Common myeloid progenitor, CD34-positive (primary cell): ENCODE data around the gene MOCS3.

Source experiments
- CTCF ChIA-PET: fragments of 350-600 bp; sonication (Branson Sonifier 250); formaldehyde crosslinking; loops from one replicate; lab custom pipeline; 2021; ENCODE audit warnings: antibody characterized with exemption; lab: Charles Lee
- POLR2A ChIA-PET: fragments of 350-600 bp; sonication (Branson Sonifier 250); formaldehyde crosslinking; loops from one replicate; lab custom pipeline; 2021; ENCODE audit warnings: antibody characterized with exemption; lab: Charles Lee
- DNase-seq, 3 donors: peaks; one replicate each; pipeline versions ENCODE4 v3.0.0 to v3.0.0-alpha.2; 2013
- H3K27ac ChIP-seq, 2 experiments: 1 replicate in 1 of 2; 2 replicates in 1 of 2; pipeline ENCODE4 v1.7.0; 2013; ENCODE audit warnings: inconsistent platforms in 2 of 2, low read length in 2 of 2, mild to moderate bottlenecking in 2 of 2, low read depth in 1 of 2, moderate library complexity in 1 of 2; ENCODE audit not compliant: severe bottlenecking in 2 of 2, insufficient read depth in 1 of 2, poor library complexity in 1 of 2
- H3K27me3 ChIP-seq, 5 experiments: replicated peaks in 2 of 5; 1 replicate in 3 of 5; 2 replicates in 2 of 5; pipeline versions ENCODE4 v1.6.1 to v1.7.0; 2013; ENCODE audit warnings: low read length in 4 of 5, mild to moderate bottlenecking in 2 of 5, moderate library complexity in 2 of 5, inconsistent platforms in 1 of 5; ENCODE audit not compliant: insufficient read depth in 5 of 5, control insufficient read depth in 4 of 5
- H3K36me3 ChIP-seq, 4 experiments: 1 replicate in 2 of 4; 2 replicates in 2 of 4; pipeline versions ENCODE4 v1.6.1 to v1.7.0; 2013; ENCODE audit warnings: low read length in 3 of 4, control low read depth in 1 of 4, mild to moderate bottlenecking in 1 of 4; ENCODE audit not compliant: control insufficient read depth in 4 of 4, insufficient read depth in 4 of 4
- H3K4me1 ChIP-seq, 4 experiments: 1 replicate in 3 of 4; 2 replicates in 1 of 4; pipeline versions ENCODE4 v1.6.1 to v1.7.1; 2013; ENCODE audit warnings: low read length in 3 of 4, mild to moderate bottlenecking in 3 of 4, control low read depth in 1 of 4, inconsistent platforms in 1 of 4, moderate library complexity in 1 of 4; ENCODE audit not compliant: control insufficient read depth in 4 of 4, insufficient read depth in 4 of 4; ENCODE audit errors: control extremely low read depth in 1 of 4
- H3K4me3 ChIP-seq, 7 experiments: 1 replicate in 4 of 7; 2 replicates in 3 of 7; pipeline versions ENCODE4 v1.5.1 to v1.7.0; 2013; ENCODE audit warnings: mild to moderate bottlenecking in 7 of 7, low read length in 6 of 7, moderate library complexity in 6 of 7, inconsistent platforms in 2 of 7, low read depth in 2 of 7, control low read depth in 1 of 7; ENCODE audit not compliant: insufficient read depth in 4 of 7, control insufficient read depth in 1 of 7; ENCODE audit errors: extremely low read depth in 1 of 7
- H3K9me3 ChIP-seq, 5 experiments: 1 replicate in 4 of 5; 2 replicates in 1 of 5; pipeline versions ENCODE4 v1.6.1 to v1.7.1; 2013; ENCODE audit warnings: low read length in 4 of 5, mild to moderate bottlenecking in 2 of 5, inconsistent platforms in 1 of 5, low read depth in 1 of 5, moderate library complexity in 1 of 5; ENCODE audit not compliant: control insufficient read depth in 4 of 5, insufficient read depth in 2 of 5; ENCODE audit errors: control extremely low read depth in 1 of 5
- WGBS: methylation state at CpG from one replicate; pipeline ENCODE4 v1.1.5; 2013; ENCODE audit not compliant: insufficient coverage; 5-methylcytosine and 5-hydroxymethylcytosine counted together

MOCS3 gene

DNA sequence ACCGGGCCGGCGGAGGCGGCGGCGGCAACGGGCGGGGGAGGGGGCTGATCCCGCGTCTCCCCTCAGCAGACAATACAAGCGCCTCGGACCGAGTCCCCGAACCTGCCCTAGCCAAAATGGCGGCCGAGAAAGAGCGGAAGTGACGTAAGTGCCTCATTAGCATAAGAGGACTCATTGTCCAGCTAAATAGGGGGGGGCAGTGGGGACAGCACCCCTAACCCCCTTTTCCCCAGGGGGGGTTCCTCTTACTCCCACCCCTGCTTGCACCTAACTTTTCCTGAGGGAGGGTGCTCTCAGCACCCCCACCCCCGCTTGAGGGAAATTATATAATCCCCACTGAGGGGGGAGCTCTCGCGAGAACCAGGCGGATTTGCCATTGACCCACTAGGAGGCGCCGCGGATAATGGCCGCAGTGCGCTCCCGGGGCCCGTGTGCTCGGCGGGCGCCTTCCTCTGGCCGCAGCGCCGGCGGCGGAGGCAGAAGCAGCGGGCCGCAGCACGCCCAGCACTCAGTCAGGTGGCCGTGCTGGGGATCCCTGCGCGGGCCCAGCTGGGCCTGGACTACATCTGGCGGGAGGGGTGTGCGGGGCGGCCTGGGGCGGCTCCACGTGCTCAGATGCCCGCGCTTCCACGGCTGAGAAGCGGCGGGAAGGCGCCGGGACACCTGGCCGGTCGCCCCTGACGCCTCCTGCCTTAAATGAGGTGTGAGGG is 27.2 kb upstream of the MOCS3 start, which contains the start of gene ADNP:
Gene ADNP (minus strand): TSS at position 132 of the 710 bp plus-strand sequence. CDS start 27,441 bp downstream, outside the sequence.
- Histone ChIP-seq H3K4me1 (peaks cover 18 to 35% (median 27%) of the 10 kb centered on the region in 4 experiments), H3K27me3 (no peaks in the 10 kb centered on the region), H3K36me3 (peaks cover 12 to 56% (median 26%) of the 10 kb centered on the region in 4 experiments), H3K27ac (peak within 1 kb of the TSS; percentile 97 to 99), H3K4me3 (peak within 1 kb of the TSS; percentile 81 to 96 (median 91)), H3K9me3 (no peaks in the 10 kb centered on the region)
- ChIA-PET POLR2A (interaction anchor here (0.6 to 2.3 kb wide), 10 partner anchors 8 to 609 kb away, joined by 3 to 20 read pairs (median 4); partner anchors contain the start of genes BCAS4, DPM1 and MOCS3), CTCF (interaction anchor here (0.8 to 5.0 kb wide), 16 partner anchors 11 to 143 kb away, joined by 3 to 33 read pairs (median 4); partner anchors contain the start of gene BCAS4)
- under 1% methylated on average over 31 of the region's 58 CpGs for WGBS
- DNase-seq: peak; percentile 98 to 99 (median 98)

DNA sequence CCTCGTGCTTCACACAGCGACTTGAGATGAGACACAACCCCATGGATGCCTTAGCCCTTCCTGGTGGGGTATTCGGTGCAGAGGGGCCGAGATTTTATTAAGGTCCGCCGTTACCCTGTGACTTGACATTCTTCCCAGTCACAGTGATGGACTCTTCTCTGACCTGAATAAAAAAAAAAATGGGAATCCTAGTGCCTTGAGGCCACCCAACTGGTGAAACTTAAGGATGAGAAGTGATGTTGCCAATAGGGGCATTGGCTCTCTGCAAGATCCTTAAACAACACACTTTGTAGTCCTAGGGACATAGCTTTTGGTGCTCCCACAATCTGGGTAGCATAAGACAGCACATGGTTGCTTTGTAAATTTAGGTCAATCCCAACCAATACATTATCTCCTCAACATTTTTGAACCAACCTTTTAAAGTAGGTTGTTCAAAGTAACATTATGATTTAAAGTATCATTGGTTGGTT is 26.6 kb upstream of the MOCS3 start:
- Histone ChIP-seq H3K27me3 (no peaks in the 10 kb centered on the region), H3K27ac (peak overlapping the region in 1 of 2 experiments; percentile 99), H3K4me3 (peak overlapping the region in 6 of 7 experiments; percentile 21 to 88 (median 71)), H3K36me3 (peaks cover 13 to 52% (median 29%) of the 10 kb centered on the region in 4 experiments), H3K4me1 (peaks cover 18 to 34% (median 26%) of the 10 kb centered on the region in 4 experiments), H3K9me3 (no peaks in the 10 kb centered on the region)
- CTCF ChIA-PET: interaction anchor here (1.0 to 5.0 kb wide), 12 partner anchors 11 to 141 kb away, joined by 3 to 33 read pairs (median 4); partner anchors contain the start of gene BCAS4
- WGBS: 69% methylated on average over 6 of the region's 6 CpGs
- DNase-seq: no peak
- POLR2A ChIA-PET: interaction anchor here (0.6 to 2.3 kb wide), 9 partner anchors 9 to 609 kb away, joined by 3 to 20 read pairs (median 5); partner anchors contain the start of genes BCAS4, DPM1 and MOCS3

DNA sequence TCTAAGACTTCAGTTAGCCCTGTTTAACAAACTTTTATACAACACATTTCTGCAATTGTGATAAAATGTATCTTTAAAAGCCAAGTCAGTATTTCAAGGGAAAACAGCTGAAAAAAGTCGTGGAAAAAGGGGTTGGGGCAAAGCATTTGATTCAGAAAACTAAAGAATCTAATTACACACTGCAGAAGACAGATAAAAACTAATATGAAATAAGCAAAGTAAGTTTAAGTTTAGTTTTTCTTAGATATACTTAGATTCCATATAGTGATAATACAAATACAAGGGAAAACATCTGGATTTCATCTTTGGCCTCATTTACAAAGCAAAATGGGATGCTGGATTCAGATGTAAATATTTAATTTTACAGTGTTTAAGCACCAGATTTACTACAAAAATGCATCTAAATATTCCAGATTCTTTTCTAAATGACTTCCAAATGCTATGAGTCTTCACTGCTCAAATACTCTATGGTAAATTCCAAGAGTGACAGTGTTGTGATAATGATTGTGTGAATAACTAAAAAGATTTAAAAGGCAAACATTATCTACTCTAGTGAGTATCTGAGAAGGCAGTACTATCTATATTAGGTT is 25.8 kb upstream of the MOCS3 start:
- no peak for DNase-seq
- H3K36me3 ChIP-seq: peaks cover 16 to 48% (median 30%) of the 10 kb centered on the region in 4 experiments
- no peaks in the 10 kb centered on the region for H3K9me3 ChIP-seq
- ChIA-PET POLR2A (interaction anchor here (1.5 kb wide), 1 partner anchor 8 kb away, joined by 5 read pairs; no protein-coding TSS in a partner anchor), CTCF (interaction anchor here (1.0 to 5.0 kb wide), 6 partner anchors 10 to 142 kb away, joined by 3 to 23 read pairs (median 4); partner anchors contain the start of gene BCAS4)
- H3K4me3 ChIP-seq: no peak overlapping the region
- no CpG with 5 or more reads among the region's 1 CpG for WGBS
- peaks cover 17 to 28% (median 24%) of the 10 kb centered on the region in 4 experiments for H3K4me1 ChIP-seq
- H3K27ac ChIP-seq: no peak overlapping the region
- no peaks in the 10 kb centered on the region for H3K27me3 ChIP-seq

DNA sequence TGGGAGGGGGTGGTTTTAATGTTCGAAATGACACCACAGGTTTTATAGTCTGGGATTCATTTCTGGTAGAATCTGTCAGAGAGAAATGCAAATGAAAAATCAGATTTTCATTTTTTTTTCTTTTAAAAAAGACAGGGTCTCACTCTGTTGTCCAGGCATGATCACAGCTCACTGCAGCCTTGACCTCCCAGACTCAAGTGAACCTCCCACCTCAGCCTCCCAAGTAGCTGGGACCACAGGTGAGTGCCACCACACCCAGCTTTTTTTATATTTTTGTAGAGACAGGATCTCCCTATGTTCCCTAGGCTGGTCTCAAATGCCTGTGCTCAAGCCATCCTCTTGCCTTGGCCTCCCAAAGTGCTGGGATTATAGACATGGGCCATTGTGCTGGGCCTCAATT is 25.0 kb upstream of the MOCS3 start:
- Histone ChIP-seq H3K36me3 (peaks cover 15 to 42% (median 26%) of the 10 kb centered on the region in 4 experiments), H3K4me1 (peaks cover 12 to 21% (median 19%) of the 10 kb centered on the region in 4 experiments), H3K27ac (no peak overlapping the region), H3K27me3 (no peaks in the 10 kb centered on the region), H3K9me3 (no peaks in the 10 kb centered on the region), H3K4me3 (no peak overlapping the region)
- ChIA-PET CTCF (interaction anchor here (1.2 to 5.0 kb wide), 4 partner anchors 9 to 143 kb away, joined by 4 to 23 read pairs (median 6); partner anchors contain the start of gene BCAS4), POLR2A (interaction anchor here (0.6 to 1.5 kb wide), 2 partner anchors 9 to 139 kb away, joined by 3 to 5 read pairs; no protein-coding TSS in a partner anchor)
- no peak for DNase-seq
- WGBS: no CpG with 5 or more reads among the region's 1 CpG

DNA sequence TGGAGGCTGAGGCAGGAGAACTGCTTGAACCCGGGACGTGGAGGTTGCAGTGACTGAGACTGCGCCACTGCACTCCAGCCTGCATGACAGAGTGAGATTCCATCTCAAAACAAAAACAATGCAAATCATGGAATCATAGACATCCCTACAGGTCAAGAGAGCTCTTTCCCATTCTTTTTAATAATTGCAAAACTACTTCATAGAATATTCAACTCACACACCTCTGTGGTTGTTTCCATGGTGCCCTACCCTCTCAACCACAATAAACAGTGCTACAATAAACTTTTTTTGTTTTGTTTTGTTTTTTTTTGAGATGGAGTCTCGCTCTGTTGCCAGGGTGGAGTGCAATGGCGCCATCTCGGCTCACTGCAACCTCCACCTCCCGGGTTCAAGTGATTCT is 15.5 kb upstream of the MOCS3 start:
- no peak overlapping the region for H3K4me3 ChIP-seq
- H3K36me3 ChIP-seq: peaks cover 10 to 71% (median 44%) of the 10 kb centered on the region in 4 experiments
- ChIA-PET POLR2A (no interaction called here), CTCF (interaction anchor here (0.7 to 2.8 kb wide), 4 partner anchors 10 to 54 kb away, joined by 3 to 9 read pairs (median 6); partner anchors contain the start of genes ADNP, DPM1 and MOCS3)
- H3K27me3 ChIP-seq: no peaks in the 10 kb centered on the region
- H3K27ac ChIP-seq: no peak overlapping the region
- peak in 1 of 3 donors; percentile 46 for DNase-seq
- no peaks in the 10 kb centered on the region for H3K9me3 ChIP-seq
- 100% methylated on average over 7 of the region's 7 CpGs for WGBS
- no peaks in the 10 kb centered on the region for H3K4me1 ChIP-seq

DNA sequence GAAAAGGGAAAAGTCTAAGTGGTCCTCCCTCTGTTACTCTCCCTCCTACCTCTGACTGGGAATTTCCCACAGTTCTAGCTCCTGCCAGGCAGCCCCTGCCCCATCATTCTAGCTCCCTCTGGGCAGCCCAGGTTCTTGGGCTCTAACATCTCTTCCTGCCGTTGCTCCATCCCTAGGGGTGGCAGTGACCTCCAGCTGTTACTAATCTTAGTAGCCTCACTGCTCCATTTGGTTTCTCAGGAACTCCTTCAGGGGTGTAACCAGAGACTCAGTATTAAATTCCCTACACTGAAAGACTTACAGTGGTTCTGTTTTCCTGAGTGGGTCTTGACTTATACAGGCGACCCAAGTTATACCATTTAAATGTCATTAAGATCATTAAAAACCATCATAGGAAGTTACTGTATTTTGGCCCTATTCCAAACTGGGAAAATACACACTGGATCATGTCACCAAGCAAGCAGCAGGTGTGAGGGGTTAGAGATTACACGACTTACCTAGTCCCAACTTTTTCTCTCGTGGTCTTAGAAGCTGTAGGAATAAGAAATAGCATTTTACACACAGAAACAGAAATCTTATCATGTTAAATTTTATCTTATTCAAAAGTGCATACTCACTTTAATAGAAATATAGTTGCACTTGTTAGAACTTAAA is 10.4 kb upstream of the MOCS3 start:
- ChIA-PET POLR2A (interaction anchor here (1.6 kb wide), 1 partner anchor 10 kb away, joined by 6 read pairs; the partner anchor contains the start of genes DPM1 and MOCS3), CTCF (interaction anchor here (0.9 to 2.1 kb wide), 3 partner anchors 8 to 17 kb away, joined by 3 to 6 read pairs (median 4); partner anchors contain the start of genes ADNP, DPM1 and MOCS3)
- Histone ChIP-seq H3K27me3 (no peaks in the 10 kb centered on the region), H3K36me3 (peaks cover 14 to 78% (median 44%) of the 10 kb centered on the region in 4 experiments), H3K4me3 (no peak overlapping the region), H3K27ac (no peak overlapping the region), H3K9me3 (no peaks in the 10 kb centered on the region), H3K4me1 (no peaks in the 10 kb centered on the region)
- 100% methylated on average over 2 of the region's 4 CpGs for WGBS
- no peak for DNase-seq
